NCI-H2107 (cell line): ENCODE measurements around the gene WDFY4.

Source experiments
- DNase-seq: peaks from one replicate; lab custom pipeline; 2025; lab: John Stamatoyannopoulos, UW

WDFY4 gene

DNA sequence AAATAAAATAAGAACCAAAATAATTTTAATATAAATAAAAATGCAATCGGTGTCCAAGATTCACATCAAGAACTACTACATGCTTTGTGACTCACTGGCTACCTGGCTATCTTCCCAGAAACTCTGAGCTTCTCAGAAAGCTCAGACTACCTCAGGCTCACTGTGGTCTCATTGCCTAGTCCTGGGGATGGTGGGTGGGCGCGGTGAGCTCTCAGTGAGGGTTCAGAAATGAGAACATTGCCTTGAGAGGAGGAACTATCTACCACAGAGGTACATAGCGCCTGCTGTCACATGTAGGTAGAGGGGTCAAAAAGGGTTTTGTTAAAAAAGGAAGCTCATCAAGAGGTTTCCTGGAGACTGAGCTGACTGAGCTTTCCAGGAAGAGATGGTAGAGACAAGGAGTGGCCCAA is 108.0 kb downstream of the WDFY4 start:
- DNase-seq, result no peak

DNA sequence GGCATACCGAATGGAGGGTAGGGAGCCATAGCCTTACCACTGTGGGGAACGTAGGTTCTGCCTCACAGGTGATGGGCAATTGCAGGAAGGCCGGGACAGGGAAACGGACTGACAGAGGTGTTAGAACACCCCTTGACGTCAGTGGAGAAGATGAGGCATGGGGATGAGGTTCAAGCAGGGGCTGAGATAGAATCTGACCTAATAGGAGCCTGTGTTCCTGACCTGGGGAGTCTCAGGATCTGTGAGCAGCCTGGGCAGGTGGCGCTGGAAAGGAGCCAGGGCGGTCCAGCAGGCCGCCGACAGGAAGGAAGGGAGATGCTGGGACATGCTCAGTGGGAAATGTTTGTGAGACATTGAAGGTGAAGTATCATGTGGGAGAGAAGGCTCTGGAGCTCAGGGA is 109.4 kb downstream of the WDFY4 start:
- DNase-seq, result no peak

DNA sequence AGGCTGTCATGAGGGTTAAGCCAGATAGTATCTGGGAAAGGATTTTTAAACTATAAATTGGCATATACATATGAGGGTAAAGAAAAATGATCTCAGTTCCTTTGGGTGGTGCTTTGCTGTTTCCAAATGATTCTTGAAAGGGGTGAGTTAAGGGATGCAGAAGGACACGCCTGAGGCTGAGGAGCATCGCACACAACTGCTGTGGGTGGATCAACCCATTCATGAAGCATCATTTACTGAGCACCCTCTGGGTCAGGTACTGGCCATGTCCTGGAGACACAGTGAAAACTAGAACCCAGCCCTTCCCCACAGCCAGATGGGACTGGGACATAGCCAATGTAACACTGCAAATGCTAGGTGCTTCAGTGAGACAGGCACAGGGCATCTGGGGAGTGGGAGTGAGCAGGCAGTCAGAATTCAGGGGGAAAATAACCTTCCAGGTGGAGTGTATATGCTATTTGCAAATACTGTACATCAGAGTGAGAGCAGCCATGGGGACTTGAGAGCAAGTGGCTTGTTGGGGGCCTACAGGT is 112.1 kb downstream of the WDFY4 start:
- no peak for DNase-seq

DNA sequence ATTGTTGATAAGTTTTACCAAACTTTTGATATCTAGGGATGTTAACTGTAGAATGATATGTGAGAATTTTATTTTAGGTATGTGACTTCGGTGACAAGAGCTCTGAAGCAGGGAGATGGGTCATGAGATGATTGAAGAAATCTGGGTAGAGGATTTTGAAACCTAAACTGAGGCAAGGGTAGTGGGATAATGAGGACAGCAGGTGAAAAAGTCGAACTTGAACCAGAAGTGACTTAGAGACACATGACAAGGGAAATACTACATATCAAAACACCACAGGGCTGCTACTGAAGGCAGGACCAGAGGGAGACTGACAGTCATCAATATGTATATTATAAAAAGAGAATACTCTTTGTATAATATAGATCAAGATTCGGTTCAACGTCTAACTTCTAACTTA is 113.2 kb downstream of the WDFY4 start:
- no peak for DNase-seq

DNA sequence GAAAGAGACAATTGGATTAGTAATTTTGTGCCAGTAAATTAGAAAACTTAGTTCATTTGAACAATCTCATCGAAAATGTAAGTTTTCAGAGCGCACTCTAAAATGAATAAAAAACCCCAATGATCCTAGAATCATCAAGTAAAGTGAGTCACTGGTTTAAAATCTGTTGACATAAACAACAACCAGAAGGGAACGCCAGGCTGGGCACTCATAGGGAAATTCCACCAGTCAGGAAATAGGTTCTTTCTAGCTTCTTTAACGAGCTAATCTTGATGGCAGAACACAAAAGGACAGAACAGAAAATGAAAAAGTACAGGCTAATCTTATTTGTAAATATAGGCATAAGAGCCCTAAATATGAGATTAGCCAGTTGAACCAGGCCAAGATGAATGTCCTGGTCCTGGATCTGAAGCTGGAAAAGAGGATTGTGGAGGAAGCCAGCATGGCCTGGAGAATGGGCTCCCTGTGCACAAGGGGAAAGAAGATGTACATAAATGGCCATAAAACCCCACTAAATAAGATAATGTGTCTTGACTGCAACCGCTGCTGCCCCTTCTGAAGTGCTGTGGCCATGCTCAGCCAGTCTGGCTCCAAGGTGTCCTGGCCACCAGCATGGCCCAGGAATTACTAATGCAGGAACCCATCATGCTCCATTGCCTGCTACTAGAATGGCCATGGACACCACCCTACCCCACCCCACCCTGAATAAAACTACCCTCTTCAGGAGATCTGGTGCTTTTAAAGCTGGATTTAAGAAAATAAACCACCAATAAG is 114.0 kb downstream of the WDFY4 start:
- no peak for DNase-seq

DNA sequence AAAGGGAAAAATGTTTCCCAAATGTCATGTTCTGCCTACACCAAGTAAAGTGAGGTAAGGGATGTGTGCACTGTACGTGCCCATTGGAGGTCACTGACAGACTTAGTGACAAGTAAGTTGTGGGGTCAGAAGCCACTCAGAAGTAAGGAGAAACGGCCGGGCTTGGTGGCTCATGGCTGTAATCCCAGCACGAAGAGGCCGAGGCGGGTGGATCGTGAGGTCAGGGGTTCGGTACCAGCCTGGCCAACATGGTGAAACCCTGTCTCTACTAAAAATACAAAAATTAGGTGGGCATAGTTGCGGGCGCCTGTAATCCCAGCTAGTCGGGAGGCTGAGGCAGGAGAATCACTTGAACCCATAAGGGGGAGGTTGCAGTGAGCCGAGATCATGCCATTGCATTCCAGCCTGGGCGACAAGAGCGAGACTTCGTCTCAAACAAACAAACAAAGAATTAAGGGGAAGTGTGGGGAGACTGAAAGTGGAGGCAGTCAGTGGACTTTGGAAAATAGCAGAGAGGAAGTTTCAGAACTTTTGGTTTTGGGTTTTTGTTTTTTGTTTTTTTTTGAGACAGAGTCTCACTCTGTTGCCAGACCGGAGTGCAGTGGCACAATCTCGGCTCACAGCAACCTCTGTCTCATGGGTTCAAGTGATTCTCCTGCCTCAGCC is 114.8 kb downstream of the WDFY4 start:
- no peak for DNase-seq

DNA sequence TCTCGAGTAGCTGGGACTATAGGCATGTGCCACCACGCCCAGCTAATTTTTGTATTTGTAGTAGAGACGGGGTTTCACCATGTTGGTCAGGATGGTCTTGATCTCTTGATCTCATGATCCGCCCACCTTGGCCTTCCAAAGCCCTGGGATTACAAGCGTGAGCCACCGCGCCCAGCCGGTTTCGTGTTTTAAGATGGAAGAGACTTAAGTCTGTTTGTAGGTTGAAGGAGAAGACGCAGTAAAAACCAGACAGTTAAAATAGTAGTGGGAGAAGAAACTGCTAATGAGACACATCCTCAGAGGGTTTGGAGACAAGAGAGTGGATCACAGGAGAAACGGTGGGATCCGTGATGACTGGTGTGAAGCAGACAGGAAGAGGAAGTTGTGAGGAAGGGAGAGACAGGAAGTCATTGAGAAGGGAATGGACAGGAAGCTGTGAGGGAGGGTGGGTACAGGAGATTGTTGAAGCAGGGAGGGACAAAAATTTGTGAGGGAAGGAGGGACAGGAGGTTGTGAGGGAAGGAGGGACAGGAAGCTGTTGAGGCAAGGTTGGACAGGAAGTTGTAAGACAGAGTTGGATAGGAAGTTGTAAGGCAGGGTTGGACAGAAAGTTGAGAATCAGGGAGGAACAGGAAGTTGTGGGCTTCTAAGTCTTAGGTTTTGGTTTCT is 115.5 kb downstream of the WDFY4 start:
- DNase-seq, result no peak

DNA sequence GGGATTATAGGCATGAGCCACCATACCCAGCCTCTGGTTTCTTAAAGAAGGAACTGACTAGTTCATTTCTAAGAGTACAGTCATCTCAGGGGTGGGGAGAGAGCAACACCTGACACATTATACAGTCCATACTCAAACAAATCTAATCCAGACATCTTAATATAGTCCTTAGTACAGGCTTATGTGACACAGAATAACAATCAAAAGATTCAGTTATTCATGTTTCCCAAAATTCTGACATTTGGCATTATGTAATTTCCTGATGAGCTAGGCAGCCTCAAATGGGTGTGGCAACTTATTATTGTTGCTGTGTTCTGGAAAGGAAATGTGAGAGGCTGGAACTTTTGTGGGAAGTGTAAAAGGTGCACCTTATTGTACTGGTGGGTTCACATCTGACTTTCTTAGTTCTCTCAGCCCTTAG is 116.3 kb downstream of the WDFY4 start:
- no peak for DNase-seq

DNA sequence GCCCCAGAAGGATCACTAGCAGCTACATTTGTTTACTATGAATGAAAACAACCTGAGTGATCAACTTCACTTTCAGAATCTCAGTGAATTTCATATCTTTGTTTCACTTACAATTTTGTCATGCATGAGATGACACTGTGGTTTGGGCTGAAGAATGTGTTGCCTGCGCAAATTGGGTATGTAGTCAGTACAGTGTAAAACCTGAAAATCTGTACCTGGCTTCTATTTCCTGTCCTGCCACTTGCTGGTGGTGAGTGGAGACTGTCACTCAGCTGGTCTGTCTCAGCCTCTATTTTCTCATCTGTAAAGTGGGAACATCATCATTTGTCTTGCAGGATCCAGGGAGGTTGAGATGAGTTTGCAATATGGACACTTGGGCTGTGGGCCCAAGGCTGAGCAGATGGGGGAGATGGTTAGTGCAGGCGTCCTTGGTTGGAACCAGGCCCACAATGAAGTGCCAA is 118.0 kb downstream of the WDFY4 start:
- no peak for DNase-seq

DNA sequence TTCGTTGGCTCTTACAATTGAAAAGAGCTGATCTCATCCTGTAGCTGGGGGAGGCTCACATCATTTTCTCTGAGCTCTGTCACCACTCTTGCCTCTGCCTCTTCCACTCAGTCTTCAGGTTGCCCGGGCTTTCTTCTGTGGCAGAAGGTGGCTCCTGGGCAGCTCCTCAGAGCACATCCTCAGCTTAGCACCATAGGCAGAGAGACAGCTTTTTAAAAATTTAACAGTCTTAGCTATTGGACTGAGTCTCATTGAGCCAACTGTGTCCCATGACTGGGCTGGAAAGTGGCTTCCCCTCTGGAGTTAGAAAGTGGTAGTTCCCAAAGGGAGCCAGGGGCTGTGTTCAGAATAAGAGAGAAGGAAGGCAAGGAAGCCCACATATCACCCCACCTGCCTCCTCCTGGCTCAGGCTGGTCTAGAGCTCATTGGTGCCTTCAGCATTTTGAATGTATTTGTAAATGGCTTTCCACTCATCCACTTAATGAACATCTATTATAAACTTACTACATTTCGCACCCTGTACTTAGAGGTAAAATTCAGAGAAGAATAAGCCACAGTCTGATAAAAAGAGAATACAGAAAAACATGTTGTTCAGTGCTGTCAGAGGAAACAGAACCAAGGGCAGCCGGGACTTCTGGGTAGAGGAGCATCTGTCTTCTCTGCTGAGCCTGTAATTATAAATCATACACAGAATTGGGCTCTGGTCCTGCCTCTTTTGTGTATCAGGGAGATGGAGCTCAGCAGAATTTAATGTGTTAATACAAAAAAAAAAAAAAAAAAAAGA is 119.3 kb downstream of the WDFY4 start:
- DNase-seq, result no peak

DNA sequence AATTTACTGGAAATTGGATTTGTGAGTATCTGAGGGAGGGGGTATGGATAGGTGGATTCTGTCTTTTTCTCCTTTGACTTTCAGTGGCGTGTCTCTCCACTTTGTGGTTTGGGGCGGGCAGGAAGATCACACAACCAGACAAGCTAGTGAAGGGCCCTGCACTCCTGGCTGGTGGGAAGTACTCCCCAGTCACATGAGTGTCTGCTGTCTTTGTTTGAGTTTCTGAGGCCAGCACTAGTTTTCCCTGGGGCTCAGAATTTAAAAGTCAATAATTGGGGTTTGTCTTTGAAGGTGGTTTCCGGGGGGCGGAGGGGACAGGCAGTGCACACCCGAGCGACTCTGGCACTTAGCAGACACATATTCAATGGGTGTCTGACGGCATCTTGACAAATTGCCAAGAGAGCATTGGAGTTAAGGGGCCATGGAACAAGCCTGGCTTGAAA is 120.1 kb downstream of the WDFY4 start:
- DNase-seq, result no peak

DNA sequence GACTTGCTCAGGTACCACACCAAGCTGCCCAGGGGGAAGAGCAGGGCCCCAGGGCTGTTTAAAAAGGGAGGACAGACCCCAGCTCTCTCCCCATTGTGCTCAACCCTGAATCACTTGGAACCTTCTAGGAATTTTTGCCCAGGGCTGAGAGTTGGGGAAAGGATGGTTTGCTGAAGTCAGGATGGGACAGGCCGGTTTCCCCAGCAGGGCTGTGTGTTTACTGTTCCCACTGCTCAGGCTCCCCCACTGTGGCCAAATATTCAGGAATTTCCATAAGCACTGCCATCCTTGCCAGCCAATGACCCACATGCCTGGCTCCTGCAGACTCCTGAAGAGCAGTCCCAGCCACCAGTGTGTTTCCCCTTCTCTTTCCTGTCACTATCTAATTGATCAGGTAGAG is 120.7 kb downstream of the WDFY4 start:
- DNase-seq, result no peak

DNA sequence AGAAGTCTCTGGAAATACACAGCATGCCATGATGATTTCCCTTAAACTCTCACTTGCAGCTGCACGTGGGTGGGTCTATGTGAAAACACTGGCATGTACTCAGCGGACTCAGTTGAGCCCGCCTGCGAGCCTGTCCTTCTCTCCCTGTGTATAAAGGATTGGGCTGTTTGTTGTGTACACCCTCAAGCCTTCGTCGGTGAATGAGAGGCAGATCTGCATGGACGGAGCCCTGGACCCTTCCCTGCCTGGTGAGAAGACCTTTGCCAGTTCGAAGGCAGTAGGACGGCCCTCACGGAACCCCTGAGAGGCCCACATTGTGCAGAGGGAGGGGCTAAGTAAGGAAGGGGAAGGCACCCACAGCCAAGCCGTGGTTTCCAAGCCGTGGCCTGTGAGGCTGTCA is 121.2 kb downstream of the WDFY4 start:
- DNase-seq, result no peak

DNA sequence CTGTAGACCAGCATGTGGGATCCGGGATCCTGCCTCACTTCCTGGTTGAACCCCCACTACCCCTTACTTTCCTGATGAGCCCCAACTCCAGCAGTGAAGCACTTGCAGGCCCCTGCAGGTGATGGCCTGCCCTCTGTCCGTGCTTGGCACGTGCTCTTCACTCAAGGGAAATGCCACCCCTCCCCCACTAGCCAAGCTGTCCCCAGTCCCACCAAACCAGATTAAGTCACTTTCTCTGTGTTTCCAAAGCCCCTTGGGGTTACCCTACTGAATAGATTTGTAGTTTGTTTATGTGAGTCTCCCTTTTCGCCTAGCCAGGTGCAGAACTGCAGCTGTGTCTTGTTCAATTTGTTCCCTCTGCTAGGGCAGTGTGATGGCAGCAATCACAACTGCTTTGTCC is 121.7 kb downstream of the WDFY4 start:
- no peak for DNase-seq

DNA sequence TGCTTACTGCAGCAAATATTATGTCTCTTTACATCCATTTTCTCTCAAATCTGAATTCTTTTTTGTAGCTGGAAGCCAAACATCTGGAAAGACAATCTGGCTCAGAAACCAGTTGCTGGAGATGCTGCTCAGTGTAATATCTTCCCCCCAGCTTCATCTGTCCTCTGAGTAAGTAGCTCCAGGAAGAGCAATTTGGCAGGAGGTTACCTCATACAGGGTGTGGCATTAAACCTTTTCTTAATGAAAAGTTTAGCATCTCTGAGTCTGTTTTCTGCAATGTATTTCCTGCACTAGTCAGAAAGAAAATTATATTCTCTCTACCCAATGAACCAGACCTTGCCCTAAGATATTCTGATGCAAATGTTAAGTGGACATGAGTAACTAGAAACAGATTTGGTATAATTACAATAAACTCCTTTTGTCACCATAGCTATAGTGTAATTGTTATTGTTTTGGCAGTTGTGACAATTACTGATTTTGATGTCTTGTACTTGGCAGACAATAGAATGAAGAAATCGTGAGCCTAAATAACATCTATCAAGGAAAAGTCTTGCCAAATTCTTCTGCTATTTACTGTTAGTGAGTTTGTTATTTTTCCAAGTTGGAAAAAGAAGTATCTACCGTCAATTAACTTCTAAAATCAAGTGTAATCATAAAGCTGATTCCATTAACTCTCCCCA is 123.3 kb downstream of the WDFY4 start:
- DNase-seq, result no peak

DNA sequence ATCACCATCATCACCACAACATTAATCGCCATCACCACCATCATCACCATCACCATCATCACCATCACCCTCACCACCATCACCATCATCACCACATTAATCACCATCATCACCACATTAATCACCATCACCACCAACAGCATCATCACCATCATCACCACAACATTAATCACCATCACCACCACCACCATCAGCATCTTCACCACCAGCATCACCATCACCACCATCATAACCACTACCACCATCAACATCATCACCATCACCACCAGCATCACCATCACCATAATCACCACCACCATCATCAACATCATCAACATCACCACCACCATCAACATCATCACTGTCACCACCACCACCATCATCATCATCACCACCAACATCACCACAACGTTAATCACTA is 124.6 kb downstream of the WDFY4 start:
- no peak for DNase-seq

DNA sequence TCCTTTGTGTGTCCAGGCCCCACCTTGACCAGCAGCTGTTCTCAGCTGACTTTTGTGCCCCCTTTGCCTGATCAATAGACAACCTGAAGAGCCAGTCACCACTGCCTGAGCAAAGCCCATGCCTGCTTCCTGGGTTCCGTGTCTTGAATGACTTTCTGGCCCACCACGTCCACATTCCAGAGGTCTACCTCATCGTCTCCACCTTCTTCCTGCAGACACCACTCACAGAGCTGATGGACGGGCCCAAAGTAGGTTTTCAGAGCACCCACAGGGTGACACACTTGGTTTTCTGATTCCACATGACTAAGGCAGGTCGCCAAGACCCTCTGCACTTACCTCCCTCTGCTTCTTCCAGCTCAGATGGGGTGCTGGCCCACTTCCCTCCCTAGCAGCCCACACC is 126.8 kb downstream of the WDFY4 start:
- no peak for DNase-seq

DNA sequence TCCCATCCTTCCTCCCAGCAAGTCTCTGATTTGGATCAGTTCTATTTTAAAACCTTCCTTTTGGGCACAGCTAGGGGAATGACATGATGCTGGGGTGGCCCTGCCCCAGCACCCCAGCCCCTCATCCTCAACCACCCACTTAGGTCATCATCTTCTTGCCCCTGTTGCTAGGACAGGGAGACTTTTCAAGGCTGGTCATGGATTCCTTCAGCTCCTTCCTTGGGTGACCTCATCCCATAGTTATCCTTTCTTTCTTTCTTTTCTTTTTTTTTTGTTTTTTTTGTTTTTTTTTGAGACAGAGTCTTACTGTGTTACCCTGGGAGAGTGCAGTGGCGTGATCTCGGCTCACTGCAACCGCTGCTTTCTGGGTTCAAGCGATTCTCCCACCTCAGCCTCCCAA is 127.2 kb downstream of the WDFY4 start:
- DNase-seq, result no peak

DNA sequence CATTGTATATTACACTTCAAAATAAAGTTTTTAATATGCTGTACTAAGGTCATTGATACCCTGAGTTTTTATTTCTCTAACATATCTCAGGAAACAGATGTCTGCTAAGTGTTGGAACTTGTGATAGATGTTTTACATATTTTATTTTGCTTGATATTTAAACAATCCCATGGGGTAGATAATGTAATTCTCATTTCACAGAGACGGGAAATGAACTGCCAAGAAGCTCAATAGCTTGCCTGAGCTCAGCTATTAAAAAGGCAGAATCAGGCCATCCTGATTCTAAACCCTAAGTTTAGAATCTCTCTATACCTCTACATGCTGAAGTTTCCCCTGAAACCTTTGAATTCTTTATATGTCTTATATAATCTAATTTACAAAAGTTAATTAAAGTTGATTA is 128.6 kb downstream of the WDFY4 start:
- DNase-seq, result no peak

DNA sequence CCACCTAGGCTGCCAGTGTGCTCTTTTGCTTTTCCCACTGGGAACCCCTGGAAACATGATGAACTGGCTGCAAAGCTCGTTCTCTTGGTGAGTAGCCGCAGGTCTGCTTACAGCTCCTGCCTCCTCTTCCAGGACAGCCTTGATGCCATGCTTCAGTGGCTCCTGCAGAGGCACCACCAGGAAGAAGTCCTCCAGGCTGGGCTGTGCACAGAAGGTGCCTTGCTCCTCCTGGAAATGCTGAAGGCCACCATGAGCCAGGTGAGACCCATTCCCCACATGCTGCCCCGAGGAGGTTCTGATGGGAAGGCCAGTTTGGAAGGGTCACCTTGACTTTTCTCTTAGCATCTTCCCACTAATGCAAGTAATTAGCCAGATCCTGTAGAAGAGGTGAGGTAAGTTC is 129.2 kb downstream of the WDFY4 start:
- no peak for DNase-seq

DNA sequence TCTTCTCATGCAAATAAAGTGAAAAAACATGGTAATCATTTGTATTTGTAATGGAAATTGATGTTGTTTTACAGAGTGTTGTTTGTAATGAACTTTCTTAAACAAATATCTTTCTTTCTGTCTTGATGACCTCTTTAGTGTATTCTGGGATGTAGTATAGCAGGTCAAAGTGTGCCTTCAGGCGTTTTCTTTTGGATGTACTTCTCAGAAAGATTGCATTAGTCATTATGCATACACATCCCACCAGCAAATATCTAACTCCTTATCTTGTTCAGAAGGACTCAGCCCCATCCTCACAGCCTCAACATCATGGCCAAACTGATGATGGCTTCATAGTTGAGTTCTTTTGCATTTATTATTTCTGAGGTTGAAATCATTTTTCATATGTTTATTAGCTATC is 130.3 kb downstream of the WDFY4 start:
- DNase-seq, result no peak

DNA sequence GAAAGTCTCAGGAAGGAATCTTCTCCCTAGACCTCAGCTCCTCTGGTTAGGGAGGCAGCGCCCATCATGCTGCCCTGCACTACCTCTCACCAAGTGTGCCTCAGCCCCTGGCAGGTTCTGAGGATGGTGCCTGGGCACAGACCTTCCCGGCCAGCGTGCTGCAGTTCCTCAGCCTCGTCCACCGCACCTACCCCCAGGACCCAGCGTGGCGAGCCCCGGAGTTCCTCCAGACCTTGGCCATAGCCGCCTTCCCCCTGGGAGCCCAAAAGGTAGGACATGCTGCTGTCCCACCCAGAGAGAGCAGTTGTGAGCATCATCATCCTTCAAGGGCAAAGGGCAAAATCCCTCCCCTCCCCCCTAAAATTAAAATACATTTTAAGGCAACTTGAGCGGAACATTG is 132.5 kb downstream of the WDFY4 start:
- no peak for DNase-seq
